Tibial artery (tissue), 4 donors: ENCODE data around the gene FHAD1.

Source experiments
- DNase-seq, 2 donors: peaks; one replicate each; pipeline ENCODE4 v3.0.0-alpha.2; 2019
- H3K27ac ChIP-seq, 2 donors: fragments of 200-600 bp; sonication (generic) in 1 of 2; 1 replicate in 1 of 2; 2 replicates in 1 of 2; pipeline ENCODE4 v1.5.1; 2018 to 2019; ENCODE audit warnings: mild to moderate bottlenecking in 1 of 2
- H3K27me3 ChIP-seq, 2 donors: fragments of 200-600 bp; sonication (generic) in 1 of 2; one replicate each; pipeline versions ENCODE4 v1.5.1 to v1.6.0; 2016 to 2019
- H3K36me3 ChIP-seq, 3 donors: fragments of 200-600 bp; sonication (generic) in 2 of 3; one replicate each; pipeline ENCODE4 v1.5.1; 2016 to 2019; ENCODE audit warnings: mild to moderate bottlenecking in 2 of 3
- H3K4me1 ChIP-seq, 4 donors: fragments of 200-600 bp; sonication (generic) in 2 of 4; 1 replicate in 3 of 4; 2 replicates in 1 of 4; pipeline ENCODE4 v1.5.1; 2016 to 2019
- H3K4me3 ChIP-seq, 2 donors: fragments of 200-600 bp; sonication (generic) in 1 of 2; 1 replicate in 1 of 2; 2 replicates in 1 of 2; pipeline ENCODE4 v1.5.1; 2018 to 2019; ENCODE audit warnings: mild to moderate bottlenecking in 2 of 2
- H3K9me3 ChIP-seq, 3 donors: fragments of 200-600 bp; sonication (generic) in 1 of 3; one replicate each; pipeline ENCODE4 v1.5.1; 2016 to 2019
- intact Hi-C: fragments of 100-400 bp; cut with DNase I; formaldehyde crosslinking; loops from one replicate; pipeline ENCODE4 v1.15.0; 2023; ENCODE audit warnings: low total_unique reads
- TF ChIP-seq, protein P1 (sequence below), 2 experiments: fragments of 200-600 bp in 1 of 2; fragments of 450-650 bp in 1 of 2; IDR thresholded peaks; one replicate each; pipeline ENCODE4 v1.5.1; 2017 to 2019; ENCODE audit warnings: antibody characterized with exemption in 2 of 2, mild to moderate bottlenecking in 1 of 2, moderate library complexity in 1 of 2

The FHAD1 gene

GRCh38 chr1:15410884-15411245, 163.8 kb downstream of the FHAD1 start:
- peaks cover 0 to 9% (median 6%) of the 10 kb centered on the region in 3 donors for H3K36me3 ChIP-seq
- H3K4me1 ChIP-seq, result peaks cover 0 to 55% (median 42%) of the 10 kb centered on the region in 4 donors
- peak overlapping the region; percentile 71 to 79 for H3K27ac ChIP-seq
- peak overlapping the region; percentile 73 to 76 for H3K4me3 ChIP-seq
- no peaks in the 10 kb centered on the region for H3K27me3 ChIP-seq
- no peak for DNase-seq
- intact Hi-C loops, result loop anchor here (5.0 kb wide), 1 partner anchor 84 kb away; no protein-coding TSS in a partner anchor
- TF ChIP-seq, protein P1, sequence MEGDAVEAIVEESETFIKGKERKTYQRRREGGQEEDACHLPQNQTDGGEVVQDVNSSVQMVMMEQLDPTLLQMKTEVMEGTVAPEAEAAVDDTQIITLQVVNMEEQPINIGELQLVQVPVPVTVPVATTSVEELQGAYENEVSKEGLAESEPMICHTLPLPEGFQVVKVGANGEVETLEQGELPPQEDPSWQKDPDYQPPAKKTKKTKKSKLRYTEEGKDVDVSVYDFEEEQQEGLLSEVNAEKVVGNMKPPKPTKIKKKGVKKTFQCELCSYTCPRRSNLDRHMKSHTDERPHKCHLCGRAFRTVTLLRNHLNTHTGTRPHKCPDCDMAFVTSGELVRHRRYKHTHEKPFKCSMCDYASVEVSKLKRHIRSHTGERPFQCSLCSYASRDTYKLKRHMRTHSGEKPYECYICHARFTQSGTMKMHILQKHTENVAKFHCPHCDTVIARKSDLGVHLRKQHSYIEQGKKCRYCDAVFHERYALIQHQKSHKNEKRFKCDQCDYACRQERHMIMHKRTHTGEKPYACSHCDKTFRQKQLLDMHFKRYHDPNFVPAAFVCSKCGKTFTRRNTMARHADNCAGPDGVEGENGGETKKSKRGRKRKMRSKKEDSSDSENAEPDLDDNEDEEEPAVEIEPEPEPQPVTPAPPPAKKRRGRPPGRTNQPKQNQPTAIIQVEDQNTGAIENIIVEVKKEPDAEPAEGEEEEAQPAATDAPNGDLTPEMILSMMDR (IDR thresholded peaks at IDR 0.05), result no peak
- no peaks in the 10 kb centered on the region for H3K9me3 ChIP-seq

- H3K9me3 ChIP-seq, result no peaks in the 10 kb centered on the region
- peaks cover 0 to 9% (median 6%) of the 10 kb centered on the region in 3 donors for H3K36me3 ChIP-seq
- H3K27me3 ChIP-seq, result no peaks in the 10 kb centered on the region
- H3K4me3 ChIP-seq, result peak overlapping the region; percentile 73 to 76
- H3K27ac ChIP-seq, result peak overlapping the region in 1 of 2 donors; percentile 16
- intact Hi-C loops, result loop anchor here (5.0 kb wide), 1 partner anchor 84 kb away; no protein-coding TSS in a partner anchor
- H3K4me1 ChIP-seq, result peaks cover 0 to 58% (median 42%) of the 10 kb centered on the region in 4 donors
- DNase-seq, result peak; percentile 69 to 76
- TF ChIP-seq, protein P1 (IDR thresholded peaks at IDR 0.05), result no peak
These were observed 164.6 kb downstream of the FHAD1 start for GRCh38 chr1:15411593-15412137.

- Histone ChIP-seq H3K27ac (no peak overlapping the region), H3K4me3 (peak overlapping the region in 1 of 2 donors; percentile 76), H3K9me3 (no peaks in the 10 kb centered on the region), H3K4me1 (peaks cover 0 to 52% (median 37%) of the 10 kb centered on the region in 4 donors), H3K27me3 (no peaks in the 10 kb centered on the region), H3K36me3 (peaks cover 0 to 9% (median 6%) of the 10 kb centered on the region in 3 donors)
- no peak for DNase-seq
- TF ChIP-seq, protein P1 (IDR thresholded peaks at IDR 0.05), result no peak
- intact Hi-C loops, result loop anchor here (5.0 kb wide), 1 partner anchor 85 kb away; no protein-coding TSS in a partner anchor
These were observed 165.3 kb downstream of the FHAD1 start for GRCh38 chr1:15412175-15412800.

DNA sequence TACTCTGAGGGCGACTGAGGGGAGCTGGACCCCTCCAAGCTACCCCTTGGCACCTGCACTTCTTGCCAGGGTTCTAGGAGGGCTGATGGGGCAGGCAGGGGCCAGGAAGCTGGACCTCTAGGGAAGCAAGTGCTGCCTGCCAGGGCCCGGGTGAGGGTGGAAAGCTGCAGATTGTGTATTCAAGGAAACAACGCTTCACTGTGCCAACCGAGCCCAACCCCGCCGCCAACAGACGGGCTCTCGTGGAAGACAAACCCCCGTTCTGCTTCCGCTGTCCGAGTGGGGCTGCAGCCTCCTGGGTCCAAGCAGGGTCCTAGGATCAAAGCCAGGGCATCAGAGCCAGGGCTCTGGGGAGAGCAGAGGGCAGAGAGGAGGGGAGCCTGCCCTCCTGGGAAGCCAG, 165.8 kb downstream of the FHAD1 start:
- H3K4me1 ChIP-seq, result peaks cover 0 to 47% (median 32%) of the 10 kb centered on the region in 4 donors
- no peak overlapping the region for H3K4me3 ChIP-seq

GRCh38 chr1:15413563-15414444, 166.8 kb downstream of the FHAD1 start:
- Histone ChIP-seq H3K4me1 (peaks cover 0 to 44% (median 30%) of the 10 kb centered on the region in 4 donors), H3K36me3 (peaks cover 0 to 9% (median 6%) of the 10 kb centered on the region in 3 donors), H3K9me3 (no peaks in the 10 kb centered on the region), H3K27ac (no peak overlapping the region), H3K27me3 (no peaks in the 10 kb centered on the region), H3K4me3 (no peak overlapping the region)
- no peak for DNase-seq
- intact Hi-C loops, result loop anchor here (5.0 kb wide), 1 partner anchor 87 kb away; no protein-coding TSS in a partner anchor
- TF ChIP-seq, protein P1 (IDR thresholded peaks at IDR 0.05), result no peak

More for the DNA sequence above, 165.8 kb downstream of the FHAD1 start:
- intact Hi-C loops, result loop anchor here (5.0 kb wide), 1 partner anchor 86 kb away; no protein-coding TSS in a partner anchor
- TF ChIP-seq, protein P1 (IDR thresholded peaks at IDR 0.05), result no peak
- H3K27me3 ChIP-seq, result no peaks in the 10 kb centered on the region
- no peak overlapping the region for H3K27ac ChIP-seq
- DNase-seq, result no peak
- no peaks in the 10 kb centered on the region for H3K9me3 ChIP-seq
- peaks cover 0 to 9% (median 6%) of the 10 kb centered on the region in 3 donors for H3K36me3 ChIP-seq
